HG03139 (cell line): ENCODE data around the gene DENND2C.

Source experiments
- ATAC-seq: cut with Tn5 transposase; IDR thresholded peaks from one replicate; pipeline ENCODE4 v1.9.1; 2021; ENCODE audit not compliant: unreplicated experiment

DENND2C gene, protein sequence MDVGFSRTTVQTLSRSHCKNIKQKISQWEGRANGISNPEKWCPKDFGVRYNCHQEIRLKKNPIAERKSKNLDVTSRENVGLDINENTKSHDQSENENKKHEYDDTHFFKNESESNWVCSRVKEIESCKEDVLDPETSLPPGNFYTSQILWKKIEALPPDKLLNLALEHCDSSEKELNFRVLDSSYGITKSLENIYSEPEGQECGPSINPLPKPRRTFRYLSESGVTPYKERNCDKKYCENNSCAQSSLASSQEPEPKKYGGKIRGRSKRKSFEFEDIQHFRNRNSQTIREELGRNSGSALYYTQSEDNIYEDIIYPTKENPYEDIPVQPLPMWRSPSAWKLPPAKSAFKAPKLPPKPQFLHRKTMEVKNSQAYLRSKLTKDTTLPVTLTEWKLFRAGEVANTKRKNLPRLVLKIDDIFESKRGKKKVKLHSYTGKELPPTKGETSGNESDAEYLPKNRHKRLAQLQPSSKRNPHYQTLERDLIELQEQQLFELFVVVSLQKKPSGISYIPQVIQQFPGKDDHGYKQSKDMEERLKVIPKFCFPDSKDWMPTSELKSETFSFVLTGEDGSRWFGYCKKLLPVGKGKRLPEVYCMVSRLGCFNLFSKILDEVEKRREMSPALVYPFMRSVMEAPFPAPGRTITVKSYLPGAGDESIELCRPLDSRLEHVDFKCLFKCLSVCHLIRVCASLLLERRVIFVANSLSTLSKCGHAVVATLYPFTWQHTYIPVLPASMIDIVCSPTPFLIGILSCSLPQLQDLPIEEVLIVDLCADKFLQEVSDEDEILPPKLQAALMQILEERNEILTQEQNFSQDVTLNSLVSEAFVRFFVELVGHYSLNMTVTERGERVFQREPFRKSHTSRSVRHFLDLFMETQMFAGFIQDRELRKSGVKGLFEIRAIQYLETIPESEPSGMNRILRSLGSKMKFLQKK

DNA sequence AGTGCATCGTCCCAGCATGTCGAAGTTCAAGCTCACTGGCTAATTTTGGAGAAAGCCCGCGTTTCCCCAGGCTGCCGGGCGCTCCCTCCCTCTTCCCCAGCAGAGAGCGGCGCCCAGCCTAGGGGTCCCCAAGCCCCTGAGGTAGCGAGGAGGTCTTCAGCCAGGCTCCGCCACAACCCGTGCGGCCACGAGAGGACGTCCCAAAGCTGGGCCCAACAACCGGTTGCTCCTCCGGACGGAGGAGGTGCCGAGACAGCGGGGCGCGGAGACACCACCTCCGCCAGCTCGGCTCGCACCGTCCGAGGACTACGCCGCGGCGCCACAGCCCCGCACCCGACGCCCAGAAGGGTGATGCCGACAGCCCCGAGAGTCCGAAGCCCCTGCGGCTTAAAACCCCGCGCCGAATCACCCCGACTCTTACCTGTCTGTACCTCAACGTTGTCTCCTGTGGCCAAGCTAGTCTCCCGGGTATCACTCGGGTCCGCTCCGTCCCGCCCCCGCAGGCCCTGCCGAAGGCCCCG is at the start of gene DENND2C:
TSS of gene DENND2C (minus strand) at position 488 of the 521 bp plus-strand sequence. CDS start 44,065 bp downstream, outside the sequence.
- ATAC-seq, result peak; percentile 63

DNA sequence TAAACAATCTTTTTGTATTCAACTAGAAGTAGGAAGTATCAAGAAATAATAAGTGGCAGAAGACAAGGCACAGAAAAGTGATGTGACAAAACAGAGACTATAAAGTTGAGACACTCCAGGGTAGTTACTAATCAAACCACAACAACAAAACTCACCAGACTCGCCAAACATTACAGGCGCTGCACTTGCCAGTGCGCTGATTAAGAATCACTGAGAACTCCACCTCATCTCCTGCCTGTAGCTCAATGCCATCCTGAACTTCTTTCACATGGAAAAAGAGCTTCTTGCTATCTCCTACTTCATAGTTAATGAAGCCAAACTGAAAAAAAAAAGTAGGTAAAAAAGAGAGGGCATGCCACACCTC is 49.6 kb upstream of the DENND2C start:
- ATAC-seq, result no peak

DNA sequence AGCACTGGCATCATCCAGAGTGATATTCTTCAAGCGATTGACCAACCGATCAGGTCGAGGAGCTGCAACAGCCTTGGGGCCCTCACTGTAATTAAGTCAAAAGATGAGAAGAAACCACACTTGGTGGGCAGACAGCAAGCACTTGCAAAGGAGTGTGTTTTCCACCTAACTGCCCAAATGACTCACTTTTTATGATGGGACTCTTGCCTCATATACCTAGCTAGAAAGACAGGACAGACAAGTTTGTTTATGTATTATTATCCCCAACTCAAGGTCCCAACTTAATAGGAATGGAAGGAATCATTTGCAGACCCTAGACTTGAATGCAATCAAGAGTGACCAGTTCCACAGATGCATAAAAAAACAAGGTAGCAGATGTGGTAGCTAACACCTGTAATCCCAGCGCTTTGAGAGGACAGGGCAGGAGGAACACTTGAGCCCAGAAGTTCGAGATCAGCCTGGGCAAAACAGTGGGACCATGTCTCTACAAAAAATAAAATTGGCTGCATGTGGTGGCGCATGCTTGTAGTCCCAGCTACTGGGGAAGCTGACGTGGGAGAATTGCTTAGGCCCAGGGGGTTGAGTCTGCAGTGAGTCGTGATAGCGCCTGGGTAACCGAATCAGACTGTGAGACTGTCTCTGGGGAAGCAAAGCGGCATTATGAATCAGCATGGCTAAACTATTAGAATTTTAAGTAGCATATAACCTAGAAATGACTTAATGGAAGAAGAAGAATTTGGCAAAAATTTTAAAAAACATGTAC is 49.0 kb upstream of the DENND2C start:
- ATAC-seq, result no peak

DNA sequence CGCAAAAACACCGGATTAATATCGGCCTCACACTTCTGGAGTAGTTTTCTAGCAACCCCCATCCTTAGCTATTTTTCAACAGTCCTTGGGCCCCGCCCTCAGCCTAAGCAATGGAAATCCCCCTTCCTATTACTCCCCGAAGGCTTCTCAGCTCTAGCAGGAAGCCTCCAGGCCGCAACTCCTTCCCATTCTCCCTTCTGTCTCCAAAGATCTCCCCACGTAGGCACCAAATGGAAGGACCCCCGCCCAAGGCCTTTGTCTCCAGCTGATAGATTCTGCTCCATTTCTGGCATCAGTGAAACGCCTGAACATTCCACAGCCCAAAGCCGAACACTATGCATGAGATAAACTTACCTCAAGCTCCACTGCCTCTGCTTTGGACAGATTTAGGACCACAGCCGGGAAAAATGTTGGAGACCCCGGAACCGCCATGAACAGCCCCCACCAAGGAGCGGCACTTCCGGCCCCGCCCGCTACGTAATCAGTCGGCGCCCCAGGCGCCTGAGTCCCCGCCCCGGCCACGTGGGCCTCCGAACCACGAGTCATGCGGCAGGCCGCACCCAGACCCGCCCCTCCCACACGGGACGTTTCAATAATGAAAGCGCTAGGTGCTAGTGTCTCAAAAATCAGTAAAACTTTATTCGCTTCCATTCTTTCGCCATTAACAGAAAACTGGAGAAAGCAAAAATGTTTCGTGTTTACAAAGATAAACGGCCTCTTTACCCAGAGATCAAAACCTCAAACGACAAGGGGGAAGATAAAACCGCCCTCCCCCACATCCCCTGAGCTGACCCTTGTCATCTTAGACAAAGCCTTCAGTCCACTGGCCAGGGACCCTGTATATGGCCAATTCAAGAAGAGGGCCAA is 46.7 kb upstream of the DENND2C start, which contains the start of gene NRAS:
TSS of gene NRAS (minus strand) at position 468 of the 867 bp plus-strand sequence. CDS start 611 bp downstream, outside the sequence.
- peak; percentile 97 for ATAC-seq

DNA sequence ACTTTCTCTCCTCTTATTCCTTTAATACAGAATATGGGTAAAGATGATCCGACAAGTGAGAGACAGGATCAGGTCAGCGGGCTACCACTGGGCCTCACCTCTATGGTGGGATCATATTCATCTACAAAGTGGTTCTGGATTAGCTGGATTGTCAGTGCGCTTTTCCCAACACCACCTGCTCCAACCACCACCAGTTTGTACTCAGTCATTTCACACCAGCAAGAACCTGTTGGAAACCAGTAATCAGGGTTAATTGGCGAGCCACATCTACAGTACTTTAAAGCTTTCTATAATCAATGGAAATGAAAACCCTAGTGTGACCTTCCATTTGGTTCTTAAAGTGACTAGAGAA is 46.1 kb upstream of the DENND2C start:
- ATAC-seq, result no peak

DNA sequence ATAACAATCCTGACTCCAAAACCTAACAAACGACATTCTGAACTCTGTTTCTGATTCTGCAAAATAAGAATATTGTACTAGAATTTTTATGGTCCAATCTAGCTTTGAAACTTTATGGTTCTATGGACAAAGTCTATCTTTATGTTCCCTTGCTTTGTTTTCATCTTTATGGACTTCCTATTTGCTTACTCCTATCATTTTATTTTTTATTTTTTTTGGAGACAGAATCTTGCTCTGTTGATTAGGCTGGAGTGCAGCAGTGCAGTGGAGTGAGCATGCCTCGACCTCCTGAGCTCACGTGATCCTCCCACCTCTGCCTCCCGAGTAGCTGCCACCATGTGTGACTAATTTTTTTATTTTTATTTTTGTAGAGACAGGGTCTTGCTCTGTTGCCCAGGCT is 43.1 kb upstream of the DENND2C start:
- ATAC-seq, result no peak

DNA sequence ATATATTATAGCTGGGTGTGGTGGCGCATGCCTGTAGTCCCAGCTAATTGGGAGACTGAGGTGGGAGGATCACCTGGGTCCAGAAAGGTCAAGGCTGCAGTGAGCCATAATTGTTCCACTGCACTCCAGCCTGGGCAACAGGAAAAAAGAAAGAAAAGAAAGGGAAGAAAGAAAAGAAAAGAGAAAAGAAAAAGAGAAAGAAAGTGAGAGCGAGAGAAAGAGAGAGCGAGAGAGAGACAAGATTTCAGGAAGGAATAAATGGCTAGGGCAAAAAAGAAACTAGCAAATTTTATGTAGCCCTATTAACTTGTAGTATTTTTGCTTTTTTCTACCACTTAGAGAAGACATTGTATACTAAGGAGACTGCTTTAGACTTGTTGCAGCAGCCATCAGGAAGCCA is 40.5 kb upstream of the DENND2C start:
- no peak for ATAC-seq

DNA sequence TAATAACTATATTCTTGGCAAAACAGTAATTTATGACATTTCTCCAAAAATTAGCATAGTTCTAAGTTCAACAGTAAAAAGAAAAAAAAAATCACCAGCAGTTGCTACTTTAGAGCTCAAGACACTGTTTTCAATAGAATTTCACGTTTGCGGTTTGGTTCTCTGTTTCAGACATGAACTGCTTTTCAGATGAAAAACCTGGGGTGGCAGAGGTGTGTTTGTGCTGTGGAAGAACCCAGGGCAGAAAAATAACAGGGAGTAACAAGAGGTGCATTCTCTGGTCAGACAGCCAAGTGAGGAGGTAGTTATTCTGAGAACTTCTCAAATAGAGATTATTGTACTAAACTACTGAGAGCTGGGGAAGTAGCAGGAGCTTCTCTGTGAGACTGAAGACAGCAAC is 37.8 kb upstream of the DENND2C start:
- no peak for ATAC-seq

DNA sequence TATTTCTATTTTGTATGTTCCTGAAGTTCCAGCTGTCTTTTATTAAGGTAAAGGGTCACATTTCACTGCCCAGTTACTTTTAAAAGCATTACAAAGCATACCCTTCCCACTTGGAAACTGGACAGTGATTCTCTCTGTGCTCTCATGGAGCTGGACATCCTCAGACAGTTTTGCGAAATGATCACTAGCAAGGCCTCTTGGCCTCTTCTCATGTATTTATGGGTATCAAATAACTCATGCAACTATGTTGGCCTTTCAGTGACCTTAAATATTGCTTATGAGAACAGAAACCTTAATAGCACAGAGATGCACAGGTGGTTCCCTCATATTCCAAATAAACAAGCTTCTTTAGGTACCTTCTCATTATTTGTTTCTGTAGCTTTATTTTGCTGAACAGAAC is 33.4 kb upstream of the DENND2C start:
- ATAC-seq, result no peak

DNA sequence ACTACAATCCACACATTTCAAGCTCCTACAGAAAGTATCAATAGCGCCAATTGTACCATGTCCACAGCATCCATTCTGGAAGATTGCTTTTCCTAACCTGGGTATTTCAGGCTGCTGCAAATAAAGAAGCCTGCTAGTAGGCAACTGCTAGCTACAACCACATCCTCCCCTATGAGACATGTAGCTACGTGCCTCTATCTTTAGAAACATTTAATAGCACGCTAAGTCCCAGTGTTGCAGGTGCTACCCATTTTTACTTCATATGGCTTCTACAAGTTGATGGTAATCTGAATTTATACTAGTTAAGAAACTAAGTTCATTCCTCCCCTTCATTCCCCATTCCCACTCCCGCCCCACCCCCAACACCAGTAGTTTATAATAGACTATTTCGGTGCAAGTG is 32.9 kb upstream of the DENND2C start:
- ATAC-seq, result no peak

DNA sequence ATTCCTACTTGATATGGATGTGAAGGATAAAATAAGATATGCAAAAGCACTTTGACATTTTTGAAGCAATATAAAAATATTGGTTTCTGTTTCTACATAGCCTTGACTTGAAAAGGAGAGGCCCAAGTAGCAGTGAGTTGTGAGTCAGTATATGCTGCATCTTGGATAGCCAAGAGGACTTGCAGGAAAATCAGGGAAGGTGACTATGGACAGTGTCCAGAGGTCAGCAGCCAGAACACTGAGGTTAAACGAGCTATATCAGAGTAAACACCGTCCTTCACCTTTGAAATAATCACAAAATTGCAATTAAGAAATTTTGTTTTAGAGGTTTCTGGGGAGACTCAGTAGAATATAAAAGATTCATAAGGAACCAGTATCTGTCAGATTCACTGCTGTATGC is 32.1 kb upstream of the DENND2C start:
- ATAC-seq, result no peak

DNA sequence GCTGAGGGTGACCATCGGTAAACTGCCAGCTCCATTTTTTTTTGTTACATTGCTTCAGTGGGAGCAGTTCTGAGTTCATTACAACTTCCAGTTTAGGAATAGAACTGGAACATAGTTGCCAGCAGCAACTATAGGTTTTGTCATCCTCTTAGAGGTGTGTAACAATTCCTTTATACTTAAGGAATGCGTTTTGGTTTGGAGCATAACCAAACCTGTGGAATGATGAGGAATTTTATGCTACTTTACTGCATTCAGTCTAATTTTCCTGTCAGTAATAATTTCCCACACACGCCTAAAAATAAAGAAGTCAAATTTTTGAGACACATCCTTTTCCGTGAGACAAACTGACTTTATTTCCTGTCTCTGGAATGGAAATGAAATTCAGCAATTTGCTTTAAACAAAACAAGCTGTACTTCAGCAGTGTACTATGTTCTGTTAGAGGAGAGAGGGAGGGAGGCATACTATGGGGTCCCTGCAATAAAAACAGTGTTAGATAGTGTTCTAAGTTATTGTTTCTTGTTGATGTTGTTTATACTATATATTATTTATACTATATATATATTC is 30.3 kb upstream of the DENND2C start:
- no peak for ATAC-seq

DNA sequence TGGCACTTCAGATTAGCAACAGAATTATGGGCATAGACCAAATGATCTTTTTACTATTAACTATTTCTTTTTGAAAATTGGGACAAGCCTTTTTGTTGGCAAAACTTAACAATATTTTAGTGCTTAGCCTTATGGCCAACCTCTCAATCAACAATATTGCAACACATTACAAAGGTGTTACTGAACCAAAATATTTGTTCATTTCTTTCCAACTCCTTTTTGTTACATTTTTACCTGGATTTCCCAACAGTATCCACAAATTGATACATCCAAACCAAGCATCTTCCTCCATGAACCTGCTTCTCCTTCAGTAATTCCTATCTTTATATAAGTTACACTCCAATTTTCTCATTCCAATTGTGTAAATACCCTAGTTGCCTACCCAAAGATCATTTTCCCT is 27.0 kb upstream of the DENND2C start:
- ATAC-seq, result no peak

DNA sequence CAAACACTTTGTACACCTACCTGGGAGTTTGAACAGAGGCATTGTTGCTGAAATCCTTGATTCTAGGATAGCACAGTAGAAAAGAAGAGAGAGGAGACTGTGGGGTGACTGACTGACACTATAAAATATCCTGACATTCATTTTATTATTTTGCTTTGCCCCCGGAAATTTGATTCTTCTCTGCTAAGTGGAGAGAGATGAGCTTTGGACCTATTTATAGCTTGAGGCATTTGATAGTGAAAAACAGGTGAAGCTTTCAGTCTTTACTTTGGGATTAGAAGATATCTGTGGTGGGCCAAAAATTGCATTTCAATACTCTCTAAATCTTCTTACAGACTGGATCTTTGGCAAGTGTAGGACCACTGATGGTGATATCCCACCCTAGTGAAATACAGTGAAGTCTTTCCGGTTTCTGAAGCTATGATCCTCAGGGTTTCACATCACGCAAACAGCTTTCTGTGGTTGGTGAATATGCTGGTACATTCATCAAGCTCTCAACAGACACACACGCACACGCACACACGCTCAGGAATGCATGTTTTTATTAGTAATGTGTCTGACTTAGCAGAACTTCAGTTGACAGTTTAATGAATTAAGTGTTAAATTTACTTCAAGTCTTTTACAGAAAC is 25.7 kb upstream of the DENND2C start, which contains the start of gene AMPD1:
TSS of gene AMPD1 (minus strand) at position 117 of the 629 bp plus-strand sequence. CDS start at position 42, 75 bp downstream.
- no peak for ATAC-seq

DNA sequence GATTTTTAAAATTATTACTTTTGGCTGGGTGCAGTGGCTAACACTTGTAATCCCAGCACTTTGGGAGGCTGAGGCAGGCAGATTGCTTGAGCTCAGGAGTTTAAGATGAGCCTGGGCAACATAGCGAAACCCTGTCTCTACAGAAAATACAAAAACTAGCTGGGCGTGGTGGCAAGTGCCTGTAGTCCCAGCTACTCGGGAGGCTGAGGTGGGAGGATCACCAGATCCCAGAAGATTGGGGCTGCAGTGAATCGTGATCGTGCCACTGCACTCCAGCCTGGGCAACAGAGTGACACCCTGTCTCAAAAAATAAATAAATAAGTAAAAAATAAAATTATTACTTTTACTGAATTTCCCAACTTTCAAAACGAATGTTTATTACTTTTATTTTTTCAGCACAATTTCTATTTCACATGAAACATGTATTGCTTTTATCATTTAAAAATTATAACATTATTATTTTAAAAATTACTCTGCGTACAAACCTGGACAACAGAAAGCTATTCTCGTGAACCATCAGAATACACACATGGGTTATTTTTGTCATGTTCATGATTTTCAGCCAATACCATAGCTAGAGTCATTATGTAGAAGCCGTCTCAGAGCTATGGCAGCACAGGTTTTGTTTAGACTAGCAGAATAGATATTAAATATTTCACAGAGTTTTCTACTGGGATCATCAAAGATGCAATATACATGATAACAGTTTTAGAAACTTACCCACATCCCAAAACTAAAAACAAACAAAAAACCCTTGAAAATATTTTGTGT is 24.9 kb upstream of the DENND2C start:
- no peak for ATAC-seq

DNA sequence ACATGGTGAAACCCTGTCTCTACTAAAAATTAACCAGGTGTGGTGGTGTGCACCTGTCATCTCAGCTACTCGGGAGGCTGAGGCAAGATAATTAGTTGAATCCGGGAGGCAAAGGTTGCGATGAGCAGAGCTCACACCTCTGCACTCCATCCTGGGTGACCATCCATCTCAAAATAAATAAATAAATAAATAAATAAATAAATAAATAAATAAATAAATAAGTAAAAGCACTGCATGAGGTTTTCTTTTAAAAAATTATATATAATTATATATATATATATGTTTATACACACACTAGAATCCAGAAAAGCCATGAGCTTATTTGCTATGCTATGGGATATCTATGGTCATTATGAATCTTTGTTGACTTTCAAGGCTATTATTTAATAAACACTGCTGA is 23.1 kb upstream of the DENND2C start:
- no peak for ATAC-seq

DNA sequence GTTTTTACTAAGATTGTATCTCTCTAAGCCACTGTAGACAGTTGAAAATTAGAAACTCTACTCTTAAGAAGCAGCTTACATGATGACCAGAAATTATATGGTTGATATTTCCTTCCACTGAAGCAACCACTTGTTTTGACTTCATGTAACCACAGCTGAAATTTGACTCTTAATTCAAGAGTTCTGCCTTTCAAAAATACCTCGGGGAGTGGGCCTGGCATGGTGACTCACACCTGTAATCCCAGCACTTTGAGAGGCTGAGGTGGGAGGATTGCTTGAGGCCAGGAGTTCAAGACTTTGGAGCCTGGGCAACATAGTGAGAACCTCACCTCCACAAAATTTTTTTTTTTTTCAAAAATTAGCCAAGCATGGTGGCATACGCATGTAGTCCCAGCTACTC is 21.2 kb upstream of the DENND2C start:
- no peak for ATAC-seq

DNA sequence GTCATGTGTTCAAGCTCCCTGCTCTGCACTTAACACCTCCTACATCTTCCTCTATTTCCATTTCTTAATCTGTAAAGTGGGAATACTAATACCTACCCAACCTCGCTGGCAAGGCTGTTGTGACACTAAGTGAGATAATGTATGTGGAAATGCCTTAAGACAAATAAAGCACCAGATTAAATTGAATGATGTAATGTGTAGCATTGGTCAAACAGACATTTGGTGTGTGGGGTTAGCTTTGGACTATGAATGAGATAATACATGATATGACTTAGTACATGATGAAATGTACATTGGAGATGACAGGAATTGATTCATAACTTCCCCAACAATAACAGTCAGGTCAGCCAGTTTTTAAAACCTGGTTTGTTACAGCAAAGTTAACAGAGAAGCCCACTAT is 20.3 kb upstream of the DENND2C start:
- no peak for ATAC-seq
